ENCODE measurements around the gene TTYH1.

- TF ChIP-seq CTCF (conservative IDR thresholded peaks at IDR 0.05; ENCODE audit: low read length): no peak
- TF ChIP-seq EZH2phosphoT487 (IDR thresholded peaks at IDR 0.05; ENCODE audit: borderline replicate concordance): no peak
These were observed 4.2 kb upstream of the TTYH1 start for GRCh38 chr19:54411033-54411432.

Measured in Loucy (cell line).